Activated CD8-positive, alpha-beta memory T cell treated with anti-CD3 and anti-CD28 coated beads, Interleukin-2, amount 50 U/mL, for 4 hours (primary cell): ENCODE results near the gene HRH4.

Experiments
- DNase-seq: peaks from one replicate; pipeline ENCODE4 v3.0.0-alpha.2; 2020

Gene HRH4

GRCh38 chr18:24460388-24460787 lies at the start of gene HRH4:
TSS of gene HRH4 (plus strand) at chr18:24460637. CDS start at chr18:24460729, 92 bp downstream.
- no peak for DNase-seq

GRCh38 chr18:24413148-24413547 lies 47.3 kb upstream of the HRH4 start:
- no peak for DNase-seq

GRCh38 chr18:24414349-24415003 lies 46.0 kb upstream of the HRH4 start:
- DNase-seq = no peak

GRCh38 chr18:24417480-24417879 lies 43.0 kb upstream of the HRH4 start:
- no peak for DNase-seq

- no peak for DNase-seq
These were observed 39.9 kb upstream of the HRH4 start for GRCh38 chr18:24420551-24420950.

- DNase-seq = no peak
These were observed 38.6 kb upstream of the HRH4 start for GRCh38 chr18:24421831-24422230.

- DNase-seq = no peak
These were observed 34.4 kb upstream of the HRH4 start for GRCh38 chr18:24426073-24426397.

- DNase-seq = peak; percentile 79
These were observed 33.8 kb upstream of the HRH4 start, which contains the start of gene IMPACT for GRCh38 chr18:24426398-24427294. TSS of gene IMPACT (plus strand) at chr18:24426670. CDS start at chr18:24426757, 87 bp downstream.

- DNase-seq = no peak
These were observed 33.0 kb upstream of the HRH4 start for GRCh38 chr18:24427484-24427883.

GRCh38 chr18:24428709-24429108 lies 31.7 kb upstream of the HRH4 start:
- DNase-seq = no peak

GRCh38 chr18:24429188-24429587 lies 31.2 kb upstream of the HRH4 start:
- DNase-seq = no peak

- no peak for DNase-seq
These were observed 27.8 kb upstream of the HRH4 start for GRCh38 chr18:24432618-24433017.

- DNase-seq = no peak
These were observed 23.5 kb upstream of the HRH4 start for GRCh38 chr18:24436939-24437338.

GRCh38 chr18:24443870-24444269 lies 16.6 kb upstream of the HRH4 start:
- no peak for DNase-seq

GRCh38 chr18:24446453-24446852 lies 14.0 kb upstream of the HRH4 start:
- DNase-seq = no peak

- DNase-seq = no peak
These were observed 13.4 kb upstream of the HRH4 start for GRCh38 chr18:24446953-24447538.

GRCh38 chr18:24447961-24448360 lies 12.5 kb upstream of the HRH4 start:
- no peak for DNase-seq

- DNase-seq = no peak
These were observed 3.9 kb upstream of the HRH4 start for GRCh38 chr18:24456549-24456948.

- DNase-seq = no peak
These were observed 665 bp upstream of the HRH4 start for GRCh38 chr18:24459772-24460171.

- no peak for DNase-seq
These were observed 1.6 kb downstream of the HRH4 start for GRCh38 chr18:24461996-24462395.

- no peak for DNase-seq
These were observed 2.7 kb downstream of the HRH4 start for GRCh38 chr18:24462838-24463775.

GRCh38 chr18:24465486-24465885 lies 5.0 kb downstream of the HRH4 start:
- no peak for DNase-seq

- DNase-seq = no peak
These were observed 6.3 kb downstream of the HRH4 start for GRCh38 chr18:24466771-24467170.
